Dermis blood vessel endothelial cell (primary cell): ENCODE results near the gene RNASE9. TPM values are rescaled to one million over a fixed set of nuclear protein-coding genes. Genes with fewer than 3 reads are reported as not detected.
A peak's percentile ranks its signal among the peaks of the same experiment; 100 is the strongest.
"Not testable (repeated sequence)": the region's sequence is repeated elsewhere in the genome, so short reads cannot be mapped to it uniquely, and the experiment has no call there.

Experiments used
- DNase-seq: peaks from one replicate; pipeline ENCODE4 v3.0.0; 2010
- total RNA-seq: library from RNA; depleted of rRNA; stranded (reverse); fragments of >200 nt; gene quantifications from 2 replicates; pipeline ENCODE4 v1.2.3, GENCODE V29; 2014

Gene RNASE9
- not detected in 2 replicates for total RNA-seq

- DNase-seq = no peak
Measured at GRCh38 chr14:20560961-20561360, at the start of gene RNASE9. Gene RNASE9 (minus strand): TSS chr14:20561047.

GRCh38 chr14:20610002-20610765 lies 49.3 kb upstream of the RNASE9 start:
- peak; percentile 77 for DNase-seq

GRCh38 chr14:20609215-20610001 lies 48.6 kb upstream of the RNASE9 start:
- DNase-seq = peak; percentile 90

- no peak for DNase-seq
Measured at GRCh38 chr14:20608383-20609110, 47.7 kb upstream of the RNASE9 start.

GRCh38 chr14:20607617-20608016 lies 46.8 kb upstream of the RNASE9 start:
- DNase-seq = no peak

- no peak for DNase-seq
Measured at GRCh38 chr14:20606902-20607242, 46.0 kb upstream of the RNASE9 start.

GRCh38 chr14:20606190-20606901 lies 45.5 kb upstream of the RNASE9 start:
- peak; percentile 83 for DNase-seq

GRCh38 chr14:20603813-20604690 lies 43.2 kb upstream of the RNASE9 start:
- no peak for DNase-seq

- no peak for DNase-seq
Measured at GRCh38 chr14:20602583-20602982, 41.7 kb upstream of the RNASE9 start.

GRCh38 chr14:20601522-20601921 lies 40.7 kb upstream of the RNASE9 start:
- no peak for DNase-seq

- no peak for DNase-seq
Measured at GRCh38 chr14:20597108-20597507, 36.3 kb upstream of the RNASE9 start.

- not testable (repeated sequence) for DNase-seq
Measured at GRCh38 chr14:20595726-20596125, 34.9 kb upstream of the RNASE9 start.

GRCh38 chr14:20592574-20592973 lies 31.7 kb upstream of the RNASE9 start:
- DNase-seq = no peak

- no peak for DNase-seq
Measured at GRCh38 chr14:20591235-20591634, 30.4 kb upstream of the RNASE9 start, which contains the start of gene RNASE12. Gene RNASE12 (minus strand): TSS chr14:20591376. CDS start chr14:20590723, 653 bp downstream.

- DNase-seq = no peak
Measured at GRCh38 chr14:20587489-20588154, 26.8 kb upstream of the RNASE9 start, which contains the start of gene RNASE11. Gene RNASE11 (minus strand): TSS chr14:20588001.

- no peak for DNase-seq
Measured at GRCh38 chr14:20583908-20584307, 23.1 kb upstream of the RNASE9 start.

- no peak for DNase-seq
Measured at GRCh38 chr14:20583142-20583541, 22.3 kb upstream of the RNASE9 start.

- DNase-seq = no peak
Measured at GRCh38 chr14:20580242-20580641, 19.4 kb upstream of the RNASE9 start.

GRCh38 chr14:20578784-20579502 lies 18.1 kb upstream of the RNASE9 start:
- no peak for DNase-seq

- DNase-seq = no peak
Measured at GRCh38 chr14:20578325-20578724, 17.5 kb upstream of the RNASE9 start.
